ENCODE results near the gene GPRC5D. TPM values are rescaled to one million over a fixed set of nuclear protein-coding genes. Genes with fewer than 3 reads are reported as not detected.

GPRC5D gene
- total and polyA plus RNA-seq, 3 donors from 2014 or later: 0.68 to 5.5 (median 4.0) TPM

DNA sequence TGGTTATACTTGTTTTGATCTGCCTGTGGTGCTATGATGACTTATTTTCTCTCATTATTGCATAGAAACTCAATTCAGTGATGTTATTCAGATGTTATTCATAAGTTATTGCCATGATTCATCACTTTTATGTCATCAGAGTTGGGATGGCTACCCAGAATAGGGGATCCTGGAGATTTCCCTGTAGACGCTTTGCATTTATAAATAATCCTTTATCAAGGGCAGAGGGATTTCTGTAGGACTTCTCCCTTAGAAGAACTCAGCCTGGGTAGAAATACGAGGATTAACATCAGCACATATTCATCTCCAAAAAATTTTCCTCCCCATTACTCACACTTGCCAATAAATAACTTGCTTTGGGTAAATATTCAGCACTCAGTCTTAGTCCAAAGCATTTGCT, 55.7 kb downstream of the GPRC5D start:
- no peak overlapping the region for H3K27ac ChIP-seq
- no peaks in the 10 kb centered on the region for H3K36me3 ChIP-seq (ENCODE audit: low read depth, missing control alignments)
- H3K9me3 ChIP-seq: no peaks in the 10 kb centered on the region
- peaks cover 12% of the 10 kb centered on the region for H3K4me1 ChIP-seq
- WGBS, 2 donors: 67 to 78% methylated on average over 2 of the region's 2 CpGs
- DNase-seq: no peak
- no peaks in the 10 kb centered on the region for H3K27me3 ChIP-seq
- H3K4me3 ChIP-seq: no peak overlapping the region
- TF ChIP-seq, protein P1, sequence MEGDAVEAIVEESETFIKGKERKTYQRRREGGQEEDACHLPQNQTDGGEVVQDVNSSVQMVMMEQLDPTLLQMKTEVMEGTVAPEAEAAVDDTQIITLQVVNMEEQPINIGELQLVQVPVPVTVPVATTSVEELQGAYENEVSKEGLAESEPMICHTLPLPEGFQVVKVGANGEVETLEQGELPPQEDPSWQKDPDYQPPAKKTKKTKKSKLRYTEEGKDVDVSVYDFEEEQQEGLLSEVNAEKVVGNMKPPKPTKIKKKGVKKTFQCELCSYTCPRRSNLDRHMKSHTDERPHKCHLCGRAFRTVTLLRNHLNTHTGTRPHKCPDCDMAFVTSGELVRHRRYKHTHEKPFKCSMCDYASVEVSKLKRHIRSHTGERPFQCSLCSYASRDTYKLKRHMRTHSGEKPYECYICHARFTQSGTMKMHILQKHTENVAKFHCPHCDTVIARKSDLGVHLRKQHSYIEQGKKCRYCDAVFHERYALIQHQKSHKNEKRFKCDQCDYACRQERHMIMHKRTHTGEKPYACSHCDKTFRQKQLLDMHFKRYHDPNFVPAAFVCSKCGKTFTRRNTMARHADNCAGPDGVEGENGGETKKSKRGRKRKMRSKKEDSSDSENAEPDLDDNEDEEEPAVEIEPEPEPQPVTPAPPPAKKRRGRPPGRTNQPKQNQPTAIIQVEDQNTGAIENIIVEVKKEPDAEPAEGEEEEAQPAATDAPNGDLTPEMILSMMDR (IDR thresholded peaks at IDR 0.05): no peak
- TF ChIP-seq POLR2A (IDR thresholded peaks at IDR 0.05): no peak
- intact Hi-C loops (cut with DNase I; ENCODE audit: low total_unique reads): no loop called here

DNA sequence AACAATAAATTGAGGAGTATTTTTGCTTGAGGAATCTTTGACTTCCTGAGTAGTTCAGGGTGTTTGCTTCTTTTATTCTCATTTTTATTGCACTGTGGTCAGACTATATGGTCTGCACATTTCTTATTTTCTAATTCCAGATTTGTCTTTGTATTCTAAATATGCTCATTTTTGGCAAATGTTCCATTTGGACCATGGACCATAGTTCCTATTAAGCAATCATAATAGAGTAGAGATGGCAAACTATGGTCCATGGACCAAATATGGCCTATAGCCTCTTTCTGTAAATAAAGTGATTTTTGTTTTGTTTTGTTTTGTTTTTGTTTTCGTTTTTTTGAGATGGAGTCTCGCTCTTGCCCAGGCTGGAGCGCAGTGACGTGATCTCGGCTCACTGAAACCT, 58.5 kb downstream of the GPRC5D start:
- DNase-seq: no peak
- Histone ChIP-seq H3K4me1 (peaks cover 14% of the 10 kb centered on the region), H3K27ac (no peak overlapping the region), H3K9me3 (no peaks in the 10 kb centered on the region), H3K27me3 (no peaks in the 10 kb centered on the region), H3K4me3 (no peak overlapping the region), H3K36me3 (ENCODE audit: low read depth, missing control alignments) (no peaks in the 10 kb centered on the region)
- TF ChIP-seq POLR2A (IDR thresholded peaks at IDR 0.05): no peak
- TF ChIP-seq, protein P1 (IDR thresholded peaks at IDR 0.05): no peak
- 77 to 94% methylated on average over 5 of the region's 5 CpGs for WGBS, 2 donors
- intact Hi-C loops (cut with DNase I; ENCODE audit: low total_unique reads): no loop called here

DNA sequence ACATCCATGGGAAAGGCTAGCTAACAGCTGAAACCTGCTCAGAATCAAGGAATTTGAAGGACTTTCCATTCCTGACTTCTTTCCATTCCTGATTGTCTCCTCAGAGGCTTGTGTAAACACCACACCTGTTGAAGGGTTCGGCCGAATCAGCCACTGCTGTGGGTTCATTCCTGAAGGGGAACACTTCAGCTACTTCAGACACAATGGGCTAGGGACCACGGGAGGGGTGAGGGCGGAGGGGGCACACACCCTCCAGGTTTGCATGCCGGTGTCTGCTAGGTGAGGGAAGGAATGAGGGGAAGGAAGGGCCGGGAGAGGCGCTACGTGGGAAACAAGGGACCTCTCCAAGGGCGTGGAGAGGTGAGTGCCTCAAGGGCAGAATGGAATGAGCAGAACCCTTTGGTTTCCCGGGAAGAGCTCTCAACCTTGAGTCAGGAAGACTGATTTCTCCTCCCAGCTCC, 59.3 kb downstream of the GPRC5D start:
- no peaks in the 10 kb centered on the region for H3K9me3 ChIP-seq
- 46 to 51% methylated on average over 9 to 10 of the region's 10 CpGs for WGBS, 2 donors
- H3K27me3 ChIP-seq: no peaks in the 10 kb centered on the region
- no peaks in the 10 kb centered on the region for H3K36me3 ChIP-seq (ENCODE audit: low read depth, missing control alignments)
- intact Hi-C loops (cut with DNase I; ENCODE audit: low total_unique reads): no loop called here
- TF ChIP-seq, protein P1 (IDR thresholded peaks at IDR 0.05): no peak
- TF ChIP-seq POLR2A (IDR thresholded peaks at IDR 0.05): no peak
- no peak overlapping the region for H3K4me3 ChIP-seq
- H3K4me1 ChIP-seq: peaks cover 14% of the 10 kb centered on the region
- no peak for DNase-seq
- H3K27ac ChIP-seq: no peak overlapping the region

DNA sequence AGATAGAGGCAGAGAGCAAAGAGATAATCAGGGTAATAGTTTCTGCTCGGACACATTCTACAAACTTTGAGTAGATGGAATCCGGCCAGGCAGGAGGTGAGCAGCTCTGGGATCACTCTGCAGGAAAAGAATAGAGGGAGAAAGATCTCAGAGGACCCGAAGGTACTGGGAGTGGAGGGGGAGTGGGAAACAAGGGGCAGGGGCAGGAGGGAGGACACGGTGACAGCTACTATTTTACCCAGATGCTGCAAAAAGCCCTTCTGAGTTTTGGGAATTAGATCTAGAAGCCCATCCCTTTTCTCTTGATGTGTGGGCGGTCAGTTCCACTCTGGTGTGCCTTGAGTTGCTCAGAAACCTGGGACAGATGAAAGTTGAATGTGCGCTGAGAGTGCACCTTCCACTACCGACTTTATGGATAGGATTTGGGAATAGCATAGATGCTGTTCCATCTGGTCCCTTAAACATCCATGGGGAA, 60.1 kb downstream of the GPRC5D start:
- H3K4me1 ChIP-seq: peaks cover 14% of the 10 kb centered on the region
- 18 to 28% methylated on average over 7 of the region's 7 CpGs for WGBS, 2 donors
- H3K27ac ChIP-seq: peak overlapping the region; percentile 72 to 76
- no peaks in the 10 kb centered on the region for H3K27me3 ChIP-seq
- no peaks in the 10 kb centered on the region for H3K36me3 ChIP-seq (ENCODE audit: low read depth, missing control alignments)
- peak overlapping the region; percentile 24 to 57 for H3K4me3 ChIP-seq
- no peak for DNase-seq
- TF ChIP-seq, protein P1 (IDR thresholded peaks at IDR 0.05): no peak
- TF ChIP-seq POLR2A (IDR thresholded peaks at IDR 0.05): no peak
- intact Hi-C loops (cut with DNase I; ENCODE audit: low total_unique reads): no loop called here
- H3K9me3 ChIP-seq: no peaks in the 10 kb centered on the region

Measured in testis (tissue), 3 donors.